Measurements from ENCODE around the gene WDR6. TPM values are rescaled to one million over a fixed set of nuclear protein-coding genes. Genes with fewer than 3 reads are reported as not detected.

Gene WDR6
- total RNA-seq, 2 experiments from 2014 or later: 132 to 134 TPM

- no peak for TF ChIP-seq CTCF (IDR thresholded peaks at IDR 0.05)
- intact Hi-C loops (cut with DNase I, micrococcal nuclease): loop anchor here in 1 of 2 experiments (10.0 kb wide), 2 partner anchors 293 to 463 kb away; partner anchors contain the start of gene C3orf62
- Histone ChIP-seq H3K36me3 (ENCODE audit: insufficient read depth, low read length) (peaks cover 82% of the 10 kb centered on the region), H3K4me3 (ENCODE audit: low read length) (no peak overlapping the region), H3K27me3 (ENCODE audit: control insufficient read depth in 1 of 2, insufficient read depth in 2 of 2, low read length in 2 of 2) (no peaks in the 10 kb centered on the region), H3K9me3 (ENCODE audit: control insufficient read depth in 1 of 2, insufficient read depth in 1 of 2, low read length in 2 of 2) (no peaks in the 10 kb centered on the region), H3K27ac (ENCODE audit: low read depth in 1 of 2, low read length in 2 of 2) (no peak overlapping the region), H3K4me1 (ENCODE audit: insufficient read depth, low read length) (no peaks in the 10 kb centered on the region)
- DNase-seq (no peak), ATAC-seq (ENCODE audit: poor library complexity) (no peak)
- no peak overlapping the region for H3K27ac Mint-ChIP-seq
- no peak overlapping the region for H3K4me3 Mint-ChIP-seq
- H3K4me1 Mint-ChIP-seq (ENCODE audit: low read depth): no peaks in the 10 kb centered on the region
- peaks cover 70% of the 10 kb centered on the region for H3K36me3 Mint-ChIP-seq (ENCODE audit: low read depth)
- POLR2A ChIA-PET: no interaction called here
- no peaks in the 10 kb centered on the region for H3K9me3 Mint-ChIP-seq
- H3K27me3 Mint-ChIP-seq: no peaks in the 10 kb centered on the region
- CTCF ChIA-PET: no interaction called here
Measured at GRCh38 chr3:48982016-48982415, 25.2 kb upstream of the WDR6 start.

GRCh38 chr3:48982686-48983085, 24.5 kb upstream of the WDR6 start:
- no peak for TF ChIP-seq CTCF (IDR thresholded peaks at IDR 0.05)
- Mint-ChIP-seq H3K4me1 (ENCODE audit: low read depth) (peaks cover 2% of the 10 kb centered on the region), H3K27ac (no peak overlapping the region), H3K4me3 (no peak overlapping the region), H3K36me3 (ENCODE audit: low read depth) (peaks cover 70% of the 10 kb centered on the region), H3K9me3 (no peaks in the 10 kb centered on the region), H3K27me3 (no peaks in the 10 kb centered on the region)
- CTCF ChIA-PET: no interaction called here
- DNase-seq: no peak
- ATAC-seq (ENCODE audit: poor library complexity): no peak
- Histone ChIP-seq H3K4me1 (ENCODE audit: insufficient read depth, low read length) (peaks cover 2% of the 10 kb centered on the region), H3K4me3 (ENCODE audit: low read length) (no peak overlapping the region), H3K9me3 (ENCODE audit: control insufficient read depth in 1 of 2, insufficient read depth in 1 of 2, low read length in 2 of 2) (no peaks in the 10 kb centered on the region), H3K27ac (ENCODE audit: low read depth in 1 of 2, low read length in 2 of 2) (no peak overlapping the region), H3K27me3 (ENCODE audit: control insufficient read depth in 1 of 2, insufficient read depth in 2 of 2, low read length in 2 of 2) (no peaks in the 10 kb centered on the region), H3K36me3 (ENCODE audit: insufficient read depth, low read length) (peaks cover 75% of the 10 kb centered on the region)
- intact Hi-C loops (cut with DNase I, micrococcal nuclease): loop anchor here in 1 of 2 experiments (10.0 kb wide), 2 partner anchors 292 to 462 kb away; partner anchors contain the start of gene C3orf62
- POLR2A ChIA-PET: no interaction called here

- peaks cover 6% of the 10 kb centered on the region for H3K4me1 ChIP-seq (ENCODE audit: insufficient read depth, low read length)
- no peaks in the 10 kb centered on the region for H3K9me3 ChIP-seq (ENCODE audit: control insufficient read depth in 1 of 2, insufficient read depth in 1 of 2, low read length in 2 of 2)
- intact Hi-C loops (cut with DNase I, micrococcal nuclease): loop anchor here in 1 of 2 experiments (10.0 kb wide), 2 partner anchors 292 to 462 kb away; partner anchors contain the start of gene C3orf62
- Mint-ChIP-seq H3K27ac (no peak overlapping the region), H3K4me3 (no peak overlapping the region), H3K36me3 (ENCODE audit: low read depth) (peaks cover 69% of the 10 kb centered on the region), H3K4me1 (ENCODE audit: low read depth) (peaks cover 6% of the 10 kb centered on the region), H3K27me3 (no peaks in the 10 kb centered on the region), H3K9me3 (no peaks in the 10 kb centered on the region)
- CTCF ChIA-PET: no interaction called here
- DNase-seq: no peak
- no peak overlapping the region for H3K4me3 ChIP-seq (ENCODE audit: low read length)
- ATAC-seq (ENCODE audit: poor library complexity): no peak
- POLR2A ChIA-PET: no interaction called here
- no peak for TF ChIP-seq CTCF (IDR thresholded peaks at IDR 0.05)
- peaks cover 71% of the 10 kb centered on the region for H3K36me3 ChIP-seq (ENCODE audit: insufficient read depth, low read length)
- H3K27ac ChIP-seq (ENCODE audit: low read depth in 1 of 2, low read length in 2 of 2): no peak overlapping the region
- no peaks in the 10 kb centered on the region for H3K27me3 ChIP-seq (ENCODE audit: control insufficient read depth in 1 of 2, insufficient read depth in 2 of 2, low read length in 2 of 2)
Measured at GRCh38 chr3:48983096-48983495, 24.1 kb upstream of the WDR6 start.
